ENCODE measurements around the gene TCF12. TPM values are rescaled to one million over a fixed set of nuclear protein-coding genes. Genes with fewer than 3 reads are reported as not detected.

The TCF12 gene
- total RNA-seq, 1 experiment from 2014 or later = 76.7 TPM

DNA sequence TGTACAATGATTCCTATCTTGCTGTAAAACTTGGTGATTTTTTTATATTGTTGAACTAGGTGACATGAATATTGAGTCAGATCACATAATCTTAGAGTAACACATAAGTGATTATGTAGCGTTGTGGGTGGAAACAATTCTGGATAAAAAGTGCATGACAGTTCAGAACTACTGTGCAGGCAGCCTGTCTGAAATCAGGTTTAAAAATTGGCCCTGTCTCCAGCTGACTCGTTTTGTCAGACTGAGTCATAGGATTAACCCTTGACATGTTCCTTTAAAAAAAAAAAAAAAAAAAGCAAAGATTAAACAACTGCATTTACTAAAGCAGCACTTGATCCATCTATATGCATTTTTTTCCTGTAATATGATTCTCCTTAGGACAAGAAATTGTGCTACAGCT is 297.8 kb downstream of the TCF12 start:
- Histone ChIP-seq H3T11ph (ENCODE audit: low read length) (no peak overlapping the region), H2BK15ac (ENCODE audit: low read depth, low read length) (no peak overlapping the region), H2AFZ (ENCODE audit: low read length) (no peak overlapping the region), H3K23me2 (ENCODE audit: insufficient read length, low read depth, low read length, poor library complexity, severe bottlenecking) (no peaks in the 10 kb centered on the region), H3K27me3 (ENCODE audit: insufficient read depth, low read length) (no peaks in the 10 kb centered on the region), H2BK5ac (ENCODE audit: insufficient read length, low read length) (no peak overlapping the region), H2BK12ac (ENCODE audit: insufficient read length, low read depth, low read length) (no peak overlapping the region), H3K9ac (ENCODE audit: extremely low read depth, insufficient read length, low read length) (no peak overlapping the region), H3K9me3 (ENCODE audit: control insufficient read depth, low read depth, low read length) (no peaks in the 10 kb centered on the region), H3K18ac (ENCODE audit: insufficient read length, low read depth, low read length) (no peak overlapping the region), H4K5ac (ENCODE audit: insufficient read length, low read depth, low read length) (no peak overlapping the region), H4K8ac (replicated peaks; ENCODE audit: insufficient read length, low read depth, low read length) (no peak overlapping the region), H2BK120ac (ENCODE audit: low read depth, low read length, poor library complexity, severe bottlenecking) (no peak overlapping the region), H3K79me2 (ENCODE audit: insufficient read depth, low read length) (peaks cover 2% of the 10 kb centered on the region; the same call in 1 of the 2 replicates), H4K20me1 (ENCODE audit: control insufficient read depth, insufficient read depth, insufficient read length) (no peaks in the 10 kb centered on the region), H3K4me2 (ENCODE audit: insufficient read depth, insufficient read length, low read length) (no peak overlapping the region), H3K23ac (ENCODE audit: insufficient read length, low read depth, low read length) (no peak overlapping the region), H2BK20ac (ENCODE audit: low read depth, low read length, poor library complexity, severe bottlenecking) (no peak overlapping the region), H3K14ac (ENCODE audit: insufficient read depth, low read length) (no peak overlapping the region), H3K79me1 (ENCODE audit: insufficient read depth, low read depth, low read length, poor library complexity, severe bottlenecking) (peaks cover 2% of the 10 kb centered on the region), H3K4ac (ENCODE audit: low read depth, low read length) (no peak overlapping the region), H4K91ac (ENCODE audit: insufficient read length, low read depth, low read length) (no peak overlapping the region), H3K27ac (ENCODE audit: insufficient read length, low read depth, low read length) (no peak overlapping the region), H2AK5ac (ENCODE audit: insufficient read length, low read length) (no peak overlapping the region), H3K4me1 (ENCODE audit: insufficient read depth, low read length) (0 out of 2 replicates have a peak, but pooled peaks cover 2% of the 10 kb centered on the region), H3K56ac (ENCODE audit: insufficient read length, low read depth, low read length) (no peak overlapping the region)
- Mint-ChIP-seq H3K4me1 (peaks cover 66 to 68% of the 10 kb centered on the region in 2 experiments), H3K4me3 (no peak overlapping the region), H3K9me3 (no peaks in the 10 kb centered on the region), H3K27ac (peak overlapping the region in 2 of 3 experiments; percentile 11 to 68; a peak in 4 of 7 replicates), H3K36me3 (ENCODE audit: insufficient read depth in 1 of 3, low read depth in 3 of 3) (no peaks in the 10 kb centered on the region), H3K27me3 (ENCODE audit: low read depth) (no peaks in the 10 kb centered on the region)
- WGBS (ENCODE audit: extremely low coverage, insufficient read length, low lambda C conversion rate) = no CpG with 5 or more reads among the region's 2 CpGs
- no peak for TF ChIP-seq CTCF (conservative IDR thresholded peaks at IDR 0.05)
- no peak for DNase-seq

All from H9 (cell line).